HG02678 (cell line): ENCODE measurements around the gene SAP30L.
A peak's percentile ranks its signal among the peaks of the same experiment; 100 is the strongest.

Experiments used
- ATAC-seq: cut with Tn5 transposase; IDR thresholded peaks from one replicate; pipeline ENCODE4 v1.9.1; 2021; ENCODE audit warnings: mild to moderate bottlenecking, moderate library complexity; ENCODE audit not compliant: unreplicated experiment

SAP30L gene

DNA sequence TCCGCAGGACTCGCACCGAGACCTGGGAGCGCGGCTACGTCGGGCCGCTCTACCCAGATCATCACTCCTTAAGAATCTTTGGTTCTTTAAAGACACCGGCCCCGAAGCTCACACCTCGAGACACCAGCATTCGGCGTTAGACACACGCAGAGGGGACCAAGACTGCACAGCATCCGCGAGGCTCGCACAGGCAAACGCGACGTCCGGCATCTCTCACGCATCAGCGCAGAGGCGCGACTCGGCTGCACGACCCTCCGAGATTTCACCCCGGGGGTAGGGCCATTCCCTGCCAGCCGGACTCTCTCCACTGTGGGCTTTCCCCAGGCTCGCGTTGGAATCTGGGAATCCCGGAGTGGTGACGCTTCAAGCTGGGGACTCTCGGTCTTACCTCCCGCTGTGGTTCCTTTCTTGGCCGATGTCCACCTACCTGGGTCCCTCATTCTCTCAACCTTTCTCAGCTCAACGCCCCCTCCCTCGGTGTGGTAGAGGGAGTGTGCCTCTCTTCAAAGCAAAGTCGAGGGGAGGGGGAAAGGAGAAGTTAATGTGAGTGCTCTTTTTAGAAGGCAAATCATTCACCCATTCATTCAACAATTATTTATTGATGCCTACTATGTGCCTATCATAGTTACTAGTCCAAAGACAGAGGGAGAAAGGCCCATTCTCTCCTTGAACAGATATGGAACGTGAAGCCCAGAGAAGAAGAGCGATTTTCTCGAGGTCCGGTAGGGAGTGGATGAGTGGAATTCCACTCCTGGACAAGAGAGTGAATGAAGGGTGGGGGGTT lies 33.6 kb downstream of the SAP30L start:
- ATAC-seq = no peak

DNA sequence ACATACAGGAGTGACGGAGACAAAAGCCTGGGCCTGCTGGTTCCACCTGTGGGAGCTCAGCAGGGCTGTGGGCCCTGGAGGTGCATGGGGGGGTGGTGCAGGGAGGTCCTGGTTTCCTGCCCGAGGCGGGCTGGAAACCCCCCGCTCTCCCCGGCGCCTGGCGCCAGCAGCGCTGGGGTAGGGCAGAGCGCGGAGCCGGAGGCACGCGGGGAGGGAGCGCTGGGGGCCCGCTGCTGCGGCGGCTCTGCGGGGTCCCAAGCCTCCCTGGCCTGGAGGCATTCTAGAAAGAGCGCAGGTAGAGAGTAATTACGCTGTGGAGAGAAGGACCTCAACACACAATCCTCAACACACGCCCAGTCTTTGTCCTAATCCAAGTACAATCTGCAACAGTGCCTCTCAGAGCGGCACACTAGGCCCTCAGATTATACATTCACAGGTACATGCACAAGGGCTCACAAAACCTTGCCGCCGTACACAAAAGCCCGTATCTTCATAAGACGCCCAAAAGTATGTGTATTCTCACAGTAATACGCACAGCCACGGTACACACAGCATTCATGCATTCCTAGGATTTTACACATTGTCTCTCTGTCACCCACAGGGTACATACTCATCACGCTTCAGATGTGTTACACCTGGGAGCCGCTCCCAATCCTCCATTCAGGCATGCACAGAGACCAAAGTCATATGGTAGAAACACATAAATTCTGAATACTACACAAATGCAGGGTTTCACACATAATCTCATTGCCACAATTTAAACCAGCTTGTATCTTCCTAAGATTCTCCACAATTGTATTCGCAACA lies 34.4 kb downstream of the SAP30L start:
- no peak for ATAC-seq

DNA sequence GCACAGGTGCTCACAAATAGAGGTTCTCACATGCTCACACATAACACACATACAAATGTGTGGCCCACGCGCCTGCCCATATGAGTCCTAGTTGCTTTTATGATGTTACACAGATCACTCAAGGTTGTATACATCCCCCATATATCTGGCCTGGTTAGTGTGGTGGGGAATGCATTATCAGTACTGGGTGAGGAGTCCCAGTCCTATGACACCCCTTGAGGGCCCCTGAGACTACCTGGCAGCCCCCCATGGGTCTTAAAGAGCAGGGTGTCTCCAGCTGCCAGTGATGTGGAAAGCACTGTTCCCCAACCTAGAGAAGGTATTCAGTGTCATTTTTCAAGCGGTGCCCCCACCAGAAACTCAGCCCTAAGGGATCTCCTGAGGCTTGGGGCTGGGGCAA lies 35.0 kb downstream of the SAP30L start:
- ATAC-seq = no peak

DNA sequence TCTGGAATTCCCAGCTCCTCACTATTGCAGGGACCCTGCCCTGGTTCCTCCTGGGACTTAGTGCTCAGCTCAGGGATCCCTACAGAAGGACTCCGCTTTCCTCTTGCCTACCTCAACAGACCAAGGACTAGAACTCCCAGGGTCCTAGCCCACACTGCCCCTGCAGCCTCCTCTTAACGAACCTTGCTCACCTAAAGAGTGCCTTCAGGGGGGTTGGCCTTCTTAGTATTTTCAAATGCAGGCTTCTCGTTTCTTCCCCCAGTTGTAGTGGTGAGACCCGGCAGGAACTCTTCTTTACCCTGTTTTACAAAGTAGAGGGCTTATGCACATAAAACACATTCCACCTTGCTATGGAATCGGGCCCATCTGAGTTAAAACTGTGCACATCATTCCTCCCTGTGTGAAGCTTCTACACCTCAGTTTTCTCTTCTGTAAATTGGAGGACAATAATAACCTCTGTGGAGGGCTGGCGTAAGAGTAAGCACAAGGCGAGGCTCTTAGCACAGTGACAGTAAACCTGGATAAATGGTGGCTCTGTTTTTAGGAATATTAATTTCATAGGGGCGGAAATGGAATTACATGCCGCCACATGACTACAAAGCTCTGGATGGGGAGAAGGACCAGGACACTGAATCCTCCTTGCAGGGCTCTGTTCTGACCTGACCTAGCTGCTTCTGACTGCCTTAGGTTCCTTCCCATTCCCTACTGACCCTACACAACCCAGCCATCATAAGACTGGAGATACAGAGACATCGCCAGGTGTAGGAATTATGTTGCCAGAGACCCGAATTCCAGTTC lies 36.0 kb downstream of the SAP30L start:
- no peak for ATAC-seq

DNA sequence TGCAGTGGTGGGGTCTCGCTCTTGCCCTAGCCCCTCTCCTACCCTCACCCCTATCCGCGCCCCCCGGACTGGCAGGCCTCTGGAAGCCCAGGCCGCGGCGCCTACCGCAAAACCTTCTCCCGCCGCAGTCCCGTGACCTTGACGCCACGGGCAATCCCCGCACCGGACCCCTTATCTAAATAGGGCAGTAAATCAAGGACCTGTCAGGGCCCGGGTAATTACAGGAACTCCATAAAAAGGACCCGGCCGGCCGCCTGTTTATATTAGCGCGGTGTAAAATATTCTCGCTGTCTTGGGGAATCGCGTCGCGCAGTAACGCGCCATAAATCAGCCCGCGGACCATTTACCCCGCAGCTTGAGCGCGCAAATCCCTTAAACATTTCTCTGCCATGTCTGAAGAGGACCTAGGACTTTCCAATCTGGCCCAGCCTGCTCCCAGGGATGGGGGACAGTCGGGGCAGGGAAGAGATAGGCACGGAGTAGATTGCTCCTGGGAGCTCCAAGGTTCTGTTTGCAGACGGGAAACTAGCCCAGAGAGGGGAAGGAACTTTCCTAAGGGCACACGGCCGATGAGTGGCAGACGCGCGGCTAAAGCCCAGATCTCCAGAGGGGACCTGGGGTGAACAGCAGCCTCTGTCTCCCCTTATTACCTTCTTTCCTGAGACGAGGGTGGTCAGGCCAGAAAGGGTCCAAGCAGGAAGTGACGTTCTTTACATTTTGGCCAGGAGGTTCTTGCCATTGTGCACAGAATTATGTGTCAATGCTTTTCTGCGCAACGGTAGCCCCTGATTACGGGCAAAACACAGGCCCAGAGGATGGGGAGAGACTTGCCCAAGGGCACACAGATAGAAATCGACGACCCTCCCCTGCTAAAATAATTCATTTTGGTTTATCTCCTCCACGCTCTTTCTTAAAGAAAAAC lies 37.0 kb downstream of the SAP30L start:
- no peak for ATAC-seq

DNA sequence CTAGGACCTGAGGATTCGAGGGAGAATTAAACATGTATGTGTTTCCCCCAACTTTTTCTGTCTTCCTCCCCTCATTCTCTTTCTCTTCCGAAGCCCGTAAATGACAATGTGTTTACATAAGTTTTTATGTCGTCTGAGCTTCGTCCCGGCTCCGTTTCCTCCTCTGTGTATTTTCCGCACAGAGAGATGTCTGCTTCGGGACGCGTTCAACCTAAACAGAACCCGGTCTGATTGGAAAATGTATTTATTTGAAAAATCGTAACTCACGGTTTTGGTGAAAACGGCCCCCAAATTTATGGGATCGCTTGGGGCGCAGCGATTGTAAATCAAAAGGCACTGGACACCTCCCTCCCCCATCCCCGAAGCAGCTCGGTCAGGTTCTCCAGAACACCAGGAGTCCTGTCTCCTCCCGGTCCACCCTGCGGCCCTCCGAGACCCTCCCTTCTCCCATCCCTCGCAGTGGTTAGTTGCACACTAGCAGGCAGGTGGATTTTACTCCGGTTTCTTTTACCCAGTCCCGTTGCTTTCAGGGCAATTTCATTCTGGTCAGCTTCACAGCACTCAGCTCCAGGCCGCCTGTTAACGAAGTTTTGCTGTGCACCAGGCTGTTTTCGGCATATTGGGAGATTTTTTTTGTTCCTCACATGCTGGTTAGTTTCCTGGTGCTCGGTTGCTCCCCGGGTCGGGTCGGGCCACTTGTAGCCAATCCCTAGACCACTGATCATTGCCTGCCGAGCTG lies 38.0 kb downstream of the SAP30L start:
- no peak for ATAC-seq

DNA sequence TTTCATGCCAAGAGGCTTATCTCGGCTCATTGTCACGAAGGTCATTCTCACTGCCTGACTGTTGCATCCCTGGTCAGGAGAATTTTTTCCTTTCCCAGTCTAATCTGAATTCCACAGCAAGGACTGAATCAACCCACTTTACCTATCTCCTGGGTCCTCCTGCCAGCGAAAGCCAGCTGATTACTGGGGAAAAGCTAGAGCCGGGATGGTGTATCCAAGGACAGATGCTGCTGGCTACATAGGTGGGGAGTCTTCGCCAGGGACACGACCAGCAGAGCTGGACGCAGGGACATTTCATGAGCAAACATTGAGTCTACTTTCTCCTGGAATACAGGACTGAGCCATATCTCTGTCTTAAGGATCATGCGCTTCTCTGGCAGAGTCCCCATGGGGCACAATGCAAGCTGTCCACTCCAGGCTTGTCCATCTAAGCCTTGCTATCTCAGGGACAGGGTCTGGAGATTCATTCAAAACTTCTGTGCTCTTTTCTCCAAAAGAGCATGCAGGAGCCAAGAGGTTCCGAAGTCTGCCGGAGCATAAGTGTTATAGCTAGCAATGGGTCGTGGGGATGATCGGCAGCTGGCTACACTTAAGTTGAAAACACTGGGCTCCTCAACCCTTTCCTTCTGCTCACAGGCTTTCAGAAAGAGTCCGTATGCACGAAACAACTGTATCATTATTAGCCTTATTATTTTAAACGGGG lies 38.7 kb downstream of the SAP30L start:
- ATAC-seq = no peak

DNA sequence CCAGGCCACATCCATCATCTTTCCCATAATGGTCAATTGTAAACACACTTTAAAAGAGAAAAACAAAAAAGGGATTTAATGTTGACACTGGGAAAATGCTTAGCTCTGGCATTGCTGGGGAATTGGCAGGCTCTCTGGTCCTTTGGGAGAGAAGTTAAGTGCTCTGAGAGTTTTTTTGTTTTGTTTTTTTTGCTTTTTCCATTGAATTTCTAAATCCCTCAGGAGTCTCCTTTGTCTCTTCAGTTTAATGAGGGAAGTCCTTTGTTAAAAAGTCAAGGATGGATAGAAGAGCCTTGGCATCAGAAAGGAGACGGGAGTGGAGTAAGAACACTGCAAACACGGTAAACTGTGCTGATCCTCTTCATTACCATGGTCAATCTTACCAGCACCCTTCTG lies 39.3 kb downstream of the SAP30L start:
- ATAC-seq = no peak

DNA sequence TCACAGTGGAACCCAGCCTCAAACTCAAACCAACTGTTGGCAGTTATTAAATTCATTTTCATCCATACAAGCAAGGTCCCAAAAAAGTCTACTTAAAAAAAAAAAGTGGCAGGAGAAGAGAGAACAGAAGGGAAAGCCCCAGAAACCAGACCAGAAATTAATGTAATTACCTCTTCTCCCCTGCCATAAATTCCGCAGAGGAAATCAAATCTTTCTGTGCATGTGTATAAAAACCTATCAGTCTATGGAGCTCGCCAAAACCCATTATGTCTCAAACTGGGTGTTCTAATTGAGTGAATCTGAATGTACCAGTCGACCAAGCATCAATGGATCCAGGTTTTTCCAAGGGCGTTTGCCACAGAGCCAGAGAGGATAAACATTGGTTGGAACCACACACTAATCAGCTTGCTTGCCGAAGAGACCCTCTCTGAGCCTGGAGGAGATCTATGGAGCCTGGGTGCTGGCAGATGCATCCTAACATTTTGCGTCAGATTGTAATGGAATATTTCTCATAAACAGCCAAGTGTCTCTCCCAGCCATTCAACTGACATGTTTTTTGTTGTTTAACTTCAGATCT lies 40.1 kb downstream of the SAP30L start:
- no peak for ATAC-seq

DNA sequence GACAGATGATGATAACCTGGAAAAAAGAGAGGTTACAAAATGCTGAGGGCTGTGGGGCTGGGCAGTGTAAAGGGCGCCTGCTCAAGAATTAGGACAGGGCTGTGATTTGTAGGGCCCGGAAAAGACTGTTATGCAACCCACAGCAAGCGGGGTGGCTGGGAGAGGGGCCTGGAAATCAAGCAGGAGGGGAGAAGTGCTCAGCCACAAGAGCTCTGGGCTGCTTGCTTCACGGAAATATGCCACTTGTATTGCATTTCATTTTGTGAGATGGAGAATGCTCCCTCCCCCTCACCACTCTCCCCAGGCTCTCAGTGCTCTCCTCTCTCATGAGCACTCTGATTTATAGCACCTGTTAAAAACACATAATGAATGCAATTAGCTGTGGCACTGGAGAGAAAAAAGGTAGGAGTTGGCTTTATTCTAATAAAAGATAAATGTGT lies 40.6 kb downstream of the SAP30L start:
- no peak for ATAC-seq

DNA sequence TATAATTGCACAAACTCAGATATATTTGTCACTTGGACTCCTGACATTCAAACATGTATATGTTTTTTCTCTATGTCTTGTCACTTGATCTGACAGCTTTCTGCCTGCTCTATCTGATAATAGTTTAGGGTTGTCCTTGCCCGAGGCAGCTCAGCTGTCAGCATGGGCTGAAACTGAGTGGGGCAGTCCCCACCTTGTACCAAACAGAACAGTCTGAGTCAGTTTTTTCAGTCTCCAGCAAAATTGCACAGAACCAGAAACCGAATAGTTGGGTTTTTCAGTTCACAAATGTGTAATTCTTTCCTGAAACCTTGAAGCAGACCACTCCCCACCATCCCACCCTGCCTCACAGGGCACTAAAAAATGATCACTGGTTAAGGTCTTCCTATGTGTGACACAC lies 41.7 kb downstream of the SAP30L start:
- peak; percentile 99 for ATAC-seq

DNA sequence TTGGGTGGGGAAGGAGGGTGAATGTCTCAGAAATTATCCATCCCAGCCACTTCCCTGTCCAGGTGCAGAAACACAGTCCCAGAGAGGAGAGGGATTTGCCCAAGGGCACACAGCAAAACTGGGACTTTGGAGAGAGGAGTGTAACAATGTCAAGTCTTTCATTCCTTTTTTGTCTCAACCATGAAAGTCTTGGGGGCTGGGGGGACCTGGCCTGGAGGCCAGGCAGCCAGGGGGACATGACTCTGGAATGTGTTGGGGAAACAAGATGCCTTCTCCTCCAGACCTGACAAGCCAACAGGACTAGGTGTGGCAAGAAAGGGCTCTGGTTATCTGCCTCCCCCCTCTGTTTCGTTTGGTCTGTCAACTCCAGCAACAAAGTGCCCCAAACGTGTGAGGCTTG lies 46.1 kb downstream of the SAP30L start:
- ATAC-seq = no peak

DNA sequence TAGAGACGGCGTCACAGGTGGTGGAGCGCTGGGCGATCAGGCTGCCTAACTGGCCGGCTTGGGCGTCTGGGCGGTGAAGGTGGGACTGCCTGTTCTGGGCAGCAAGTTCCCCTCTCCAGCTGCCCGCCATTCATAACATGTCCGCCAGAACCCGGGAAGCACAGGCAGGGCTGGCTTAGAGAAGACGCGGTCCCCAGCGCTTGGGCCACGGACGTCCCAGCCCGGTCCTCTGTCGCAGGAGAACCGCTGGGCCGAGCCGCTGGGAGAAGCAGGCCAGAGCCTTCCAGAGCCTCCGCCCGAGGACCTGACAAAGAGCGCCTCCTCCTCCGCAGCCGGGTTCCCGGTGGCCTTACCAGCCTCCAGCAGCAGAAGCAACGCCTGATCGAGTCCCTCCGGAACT lies 47.5 kb downstream of the SAP30L start:
- no peak for ATAC-seq

DNA sequence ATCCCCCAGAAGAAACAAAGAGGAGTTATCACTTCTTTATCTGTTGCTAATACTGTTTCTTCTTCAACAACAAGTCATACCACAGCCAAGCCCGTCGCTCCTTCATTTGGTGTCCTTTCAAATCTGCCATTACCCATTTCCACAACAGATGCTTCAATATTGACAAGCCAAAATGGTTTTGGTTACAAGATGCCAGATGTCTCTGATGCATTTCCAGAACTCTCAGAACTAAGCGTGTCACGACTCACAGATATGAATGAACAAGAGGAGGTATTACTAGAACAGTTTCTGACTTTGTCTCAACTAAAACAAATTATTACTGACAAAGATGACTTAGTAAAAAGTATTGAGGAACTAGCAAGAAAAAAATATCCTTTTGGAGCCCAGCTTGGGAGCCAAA lies 48.2 kb downstream of the SAP30L start:
- no peak for ATAC-seq

DNA sequence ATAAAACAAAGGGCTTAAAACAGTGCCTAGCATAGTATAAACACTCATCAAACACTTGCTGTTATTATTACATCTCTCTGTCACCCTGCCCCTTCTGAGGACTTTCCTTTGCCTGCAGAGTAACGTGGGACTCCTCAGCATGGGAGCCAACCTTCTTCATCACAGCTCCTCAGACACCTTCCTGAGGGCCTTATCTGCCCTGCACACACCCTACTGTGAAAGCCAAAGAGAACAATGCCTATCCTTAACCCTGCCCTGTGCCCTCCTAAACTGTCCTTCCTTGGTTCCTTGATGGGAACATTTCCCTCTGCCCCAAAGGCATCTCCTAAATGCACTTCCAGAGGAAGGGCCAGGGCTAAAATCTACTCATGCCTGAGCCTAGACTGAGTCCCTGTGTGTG lies 52.8 kb downstream of the SAP30L start:
- ATAC-seq = no peak

DNA sequence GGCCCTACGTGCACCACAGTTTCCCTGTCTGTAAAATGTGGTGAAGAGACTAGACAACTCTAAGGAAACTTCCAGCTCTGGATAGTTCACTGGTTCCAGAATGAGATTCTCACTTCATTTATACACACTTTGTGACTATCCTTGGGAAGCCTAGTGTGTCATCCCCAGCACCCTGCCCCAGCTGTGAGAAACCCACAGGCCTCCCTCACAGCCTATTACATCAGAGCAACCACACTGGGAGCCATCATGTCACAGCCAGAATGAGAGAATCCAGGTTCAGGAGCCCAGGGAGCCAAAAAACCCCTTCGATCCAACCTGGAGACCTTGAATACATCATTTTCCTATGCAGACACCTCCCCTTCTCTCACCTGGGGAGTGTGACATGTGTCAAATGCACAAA lies 53.2 kb downstream of the SAP30L start:
- no peak for ATAC-seq

DNA sequence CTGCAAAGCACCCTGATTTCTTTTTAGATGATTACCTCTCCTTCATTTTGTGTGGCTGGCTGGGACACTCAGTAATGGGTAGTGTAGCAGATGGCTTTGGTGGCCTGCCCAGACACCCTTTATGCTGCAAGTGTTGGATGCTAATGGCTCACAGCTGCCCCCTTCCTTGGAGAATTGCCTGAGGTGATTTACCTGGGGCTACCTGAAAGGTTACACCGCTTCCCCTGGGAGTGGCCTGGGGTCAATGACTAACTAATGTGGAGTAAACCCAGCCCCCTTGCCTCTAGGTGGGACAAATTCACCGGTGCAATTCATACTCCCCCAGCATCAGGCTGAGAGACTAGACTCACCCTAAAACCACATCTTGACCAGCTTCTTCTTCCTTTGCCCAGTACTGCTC lies 55.8 kb downstream of the SAP30L start:
- no peak for ATAC-seq

DNA sequence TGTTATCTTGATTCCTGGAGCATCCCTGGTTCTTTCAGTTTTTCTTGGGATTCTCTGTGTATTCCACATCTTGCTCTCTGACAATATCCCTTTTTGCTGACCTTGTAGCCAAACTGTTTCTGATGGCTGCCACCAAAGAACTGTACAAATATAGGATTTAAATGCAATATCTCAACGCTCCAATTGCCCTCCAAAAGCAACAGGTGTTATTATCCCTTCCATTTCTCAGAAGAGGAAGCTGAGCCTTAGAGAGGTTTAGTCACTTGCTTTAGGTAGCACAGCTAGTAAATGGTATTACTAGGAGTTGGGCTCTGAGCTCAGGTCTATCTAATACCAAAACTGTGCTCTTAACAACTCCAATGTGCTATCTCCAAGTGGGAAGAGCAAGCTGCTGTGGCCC lies 56.4 kb downstream of the SAP30L start:
- ATAC-seq = no peak

DNA sequence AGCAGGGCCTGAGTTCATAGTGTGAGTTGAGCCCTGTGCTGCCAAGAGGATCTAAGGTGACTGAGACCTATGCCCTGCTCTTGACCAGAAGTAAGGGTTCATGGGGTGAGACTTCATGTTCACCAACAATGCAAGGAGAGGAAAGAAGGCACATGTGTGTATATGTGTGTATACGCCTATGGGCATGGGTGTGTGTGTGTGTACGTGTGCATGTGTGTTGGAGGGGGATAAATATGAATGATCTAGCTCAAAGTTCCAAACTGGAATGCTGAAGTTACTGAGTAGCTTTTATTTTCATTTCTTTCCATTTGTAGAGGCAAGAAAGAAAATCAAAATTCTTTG lies 57.9 kb downstream of the SAP30L start:
- ATAC-seq = no peak
